HG02678 (cell line): Measurements from ENCODE around the gene MGST3.
A peak's percentile ranks its signal among the peaks of the same experiment; 100 is the strongest.
"Not testable (repeated sequence)": the region's sequence is repeated elsewhere in the genome, so short reads cannot be mapped to it uniquely, and the experiment has no call there.

Experiments
- ATAC-seq: cut with Tn5 transposase; IDR thresholded peaks from one replicate; pipeline ENCODE4 v1.9.1; 2021; ENCODE audit warnings: mild to moderate bottlenecking, moderate library complexity; ENCODE audit not compliant: unreplicated experiment

The MGST3 gene

GRCh38 chr1:165630629-165631341 is at the start of gene MGST3:
MGST3 (plus strand) TSS chr1:165631234; CDS start chr1:165649848, 18,614 bp downstream.
- ATAC-seq: peak; percentile 81

- no peak for ATAC-seq
These were observed 49.1 kb upstream of the MGST3 start for GRCh38 chr1:165581926-165582325.

- ATAC-seq: no peak
These were observed 44.6 kb upstream of the MGST3 start for GRCh38 chr1:165586398-165586797.

GRCh38 chr1:165591391-165591790 is 39.6 kb upstream of the MGST3 start:
- not testable (repeated sequence) for ATAC-seq

- peak; percentile 42 for ATAC-seq
These were observed 37.9 kb upstream of the MGST3 start for GRCh38 chr1:165592945-165593823.

GRCh38 chr1:165595246-165595938 is 35.6 kb upstream of the MGST3 start:
- no peak for ATAC-seq

GRCh38 chr1:165597883-165598675 is 33.0 kb upstream of the MGST3 start:
- ATAC-seq: peak; percentile 98

GRCh38 chr1:165598676-165599059 is 32.4 kb upstream of the MGST3 start:
- no peak for ATAC-seq

GRCh38 chr1:165600793-165601192 is 30.2 kb upstream of the MGST3 start:
- ATAC-seq: no peak

GRCh38 chr1:165603810-165604209 is 27.2 kb upstream of the MGST3 start:
- ATAC-seq: no peak

GRCh38 chr1:165605246-165605645 is 25.8 kb upstream of the MGST3 start:
- ATAC-seq: no peak

GRCh38 chr1:165606676-165607075 is 24.4 kb upstream of the MGST3 start:
- not testable (repeated sequence) for ATAC-seq

- no peak for ATAC-seq
These were observed 20.2 kb upstream of the MGST3 start for GRCh38 chr1:165610866-165611265.

GRCh38 chr1:165612062-165612461 is 19.0 kb upstream of the MGST3 start:
- ATAC-seq: no peak

- ATAC-seq: no peak
These were observed 14.9 kb upstream of the MGST3 start for GRCh38 chr1:165616054-165616612.

GRCh38 chr1:165616987-165617546 is 14.0 kb upstream of the MGST3 start:
- no peak for ATAC-seq

- no peak for ATAC-seq
These were observed 11.3 kb upstream of the MGST3 start for GRCh38 chr1:165619647-165620151.

- no peak for ATAC-seq
These were observed 7.4 kb upstream of the MGST3 start for GRCh38 chr1:165623624-165624023.

GRCh38 chr1:165624441-165624840 is 6.6 kb upstream of the MGST3 start:
- no peak for ATAC-seq
